ENCODE results near the gene SMAD7. TPM values are rescaled to one million over a fixed set of nuclear protein-coding genes. Genes with fewer than 3 reads are reported as not detected.

Gene SMAD7
- total and polyA plus RNA-seq, 7 donors = 13.2 to 29.1 (median 19.0) TPM

DNA sequence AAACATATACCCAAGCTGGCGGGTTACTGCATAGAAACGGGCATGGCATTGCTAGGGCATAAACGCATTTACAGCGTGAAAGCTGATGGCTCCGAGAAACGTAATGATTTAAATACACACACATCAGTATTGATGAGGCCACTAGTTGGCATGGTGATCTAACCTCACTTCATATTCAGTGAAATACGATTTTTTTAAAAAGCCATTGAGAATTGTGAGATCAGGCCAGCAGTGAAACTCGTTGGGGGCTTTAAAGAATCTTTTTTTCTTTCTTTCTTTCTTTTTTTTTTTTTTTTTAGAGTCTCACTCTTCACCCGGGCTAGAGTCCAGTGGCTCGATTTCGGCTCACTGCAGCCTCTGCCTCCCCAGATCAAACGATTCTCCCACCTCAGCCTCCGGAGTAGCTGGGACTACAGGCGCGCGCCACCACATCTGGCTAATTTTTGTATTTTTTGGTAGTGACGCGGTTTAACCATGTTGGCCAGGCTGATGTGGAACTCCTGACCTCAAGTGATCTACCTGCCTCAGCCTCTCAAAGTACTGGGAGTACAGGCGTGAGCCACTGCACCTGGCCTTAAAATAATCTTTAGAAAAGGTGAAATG is 2.4 kb upstream of the SMAD7 start:
- H3K9me3 ChIP-seq = no peaks in the 10 kb centered on the region
- H3K27ac ChIP-seq = peak overlapping the region; percentile 93 to 99 (median 97)
- H3K27me3 ChIP-seq = no peaks in the 10 kb centered on the region
- 43 to 66% methylated on average over 19 of the region's 19 CpGs for WGBS, 2 donors
- intact Hi-C loops (cut with DNase I) = loop anchor here (1.0 to 10.0 kb wide), 4 partner anchors 89 to 1332 kb away; partner anchors contain the start of genes CXXC1 and MBD1
- no peak for DNase-seq
- H3K36me3 ChIP-seq = no peaks in the 10 kb centered on the region
- peaks cover 0 to 44% (median 37%) of the 10 kb centered on the region in 4 donors for H3K4me1 ChIP-seq
- peak overlapping the region; percentile 52 to 96 (median 93) for H3K4me3 ChIP-seq
- TF ChIP-seq EP300 (IDR thresholded peaks at IDR 0.05) (no peak), POLR2AphosphoS5 (IDR thresholded peaks at IDR 0.05) (no peak), POLR2A (IDR thresholded peaks at IDR 0.05) (no peak), CTCF (IDR thresholded peaks at IDR 0.05) (no peak)

GRCh38 chr18:48952287-48953103 is 1.7 kb upstream of the SMAD7 start:
- Histone ChIP-seq H3K27me3 (no peaks in the 10 kb centered on the region), H3K9me3 (no peaks in the 10 kb centered on the region), H3K27ac (peak overlapping the region; percentile 93 to 99 (median 97)), H3K4me1 (peaks cover 0 to 50% (median 40%) of the 10 kb centered on the region in 4 donors), H3K36me3 (no peaks in the 10 kb centered on the region), H3K4me3 (peak overlapping the region; percentile 52 to 96 (median 93))
- intact Hi-C loops (cut with DNase I) = loop anchor here (1.0 to 10.0 kb wide), 5 partner anchors 23 to 1332 kb away; partner anchors contain the start of genes CXXC1 and MBD1
- TF ChIP-seq POLR2AphosphoS5 (IDR thresholded peaks at IDR 0.05) (peak; percentile 39 to 73 (median 62)), EP300 (IDR thresholded peaks at IDR 0.05) (peak in 2 of 4 donors; percentile 3 to 8), CTCF (IDR thresholded peaks at IDR 0.05) (no peak), POLR2A (IDR thresholded peaks at IDR 0.05) (peak in 1 of 2 donors; percentile 25)
- WGBS, 2 donors = 0 to 1% methylated on average over 67 of the region's 67 CpGs
- DNase-seq = peak; percentile 91

DNA sequence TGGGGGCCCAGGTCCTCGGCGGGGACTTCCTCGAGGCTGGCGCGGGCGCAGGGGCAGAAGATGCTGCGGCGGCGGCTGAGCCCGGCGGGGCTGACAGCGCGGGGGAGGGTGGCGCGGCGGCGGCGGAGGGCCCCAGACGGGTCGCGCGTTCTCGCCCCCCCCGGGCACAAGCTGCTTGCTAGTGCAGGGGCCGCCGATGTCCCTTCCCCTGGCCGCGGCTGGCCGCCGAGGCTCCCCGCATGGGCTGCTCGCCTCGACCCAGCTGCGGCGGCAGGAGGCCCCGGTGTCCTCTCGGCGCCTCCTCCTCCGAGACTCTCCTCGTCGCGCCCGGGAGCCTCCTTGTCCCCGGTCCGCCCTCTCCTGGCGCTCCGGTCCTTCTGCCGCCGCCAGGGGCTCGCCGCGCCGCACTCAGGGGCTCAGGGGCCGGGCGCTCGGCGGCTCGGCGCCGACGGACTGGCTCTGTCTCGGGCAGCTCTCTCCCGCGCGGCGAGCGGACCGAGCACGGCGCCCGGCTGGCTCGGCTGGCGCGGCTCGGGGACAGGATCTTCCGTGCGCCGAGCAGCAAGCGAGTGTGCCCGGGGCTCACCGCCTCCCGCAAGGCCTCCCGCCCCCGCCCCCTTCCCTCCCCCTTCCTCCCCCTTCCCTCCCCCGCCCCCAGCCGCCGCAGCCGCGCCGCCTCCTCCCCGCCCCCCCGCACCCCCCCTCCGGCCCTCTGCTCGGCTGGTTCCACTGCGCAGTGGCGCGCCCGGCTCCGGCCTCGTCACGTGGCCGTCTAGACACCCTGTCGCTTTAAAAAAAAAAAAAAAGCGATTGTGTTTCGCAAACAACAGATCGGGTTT is 902 bp upstream of the SMAD7 start:
- DNase-seq = peak; percentile 95
- Histone ChIP-seq H3K36me3 (no peaks in the 10 kb centered on the region), H3K27ac (peak overlapping the region; percentile 93 to 99 (median 97)), H3K27me3 (no peaks in the 10 kb centered on the region), H3K9me3 (no peaks in the 10 kb centered on the region), H3K4me1 (peaks cover 0 to 50% (median 40%) of the 10 kb centered on the region in 4 donors), H3K4me3 (peak overlapping the region; percentile 76 to 96 (median 93))
- TF ChIP-seq CTCF (IDR thresholded peaks at IDR 0.05) = peak in 1 of 4 experiments; percentile 45
- TF ChIP-seq EP300 (IDR thresholded peaks at IDR 0.05) = peak in 1 of 4 donors; percentile 24
- peak in 1 of 2 donors; percentile 15 for TF ChIP-seq POLR2A (IDR thresholded peaks at IDR 0.05)
- TF ChIP-seq POLR2AphosphoS5 (IDR thresholded peaks at IDR 0.05) = peak; percentile 74 to 90 (median 86)
- 0% methylated on average over 99 to 101 of the region's 106 CpGs for WGBS, 2 donors
- intact Hi-C loops (cut with DNase I) = loop anchor here (1.0 to 10.0 kb wide), 4 partner anchors 24 to 1333 kb away; partner anchors contain the start of genes CXXC1 and MBD1
